MCF 10A (cell line): ENCODE data around the gene SGCE. TPM values are rescaled to one million over a fixed set of nuclear protein-coding genes. Genes with fewer than 3 reads are reported as not detected.

ENCODE experiments used
- BruUV-seq: library from RNA; stranded (reverse); fragments of 400-500 nt; replicated peaks from 2 replicates; lab custom pipeline; 2021; lab: Mats Ljungman, UMichigan
- CTCF ChIA-PET: fragments of 300-600 bp; sonication (Branson Sonifier 250); formaldehyde crosslinking; extraction: SDS; loops from one replicate; lab custom pipeline; 2021; ENCODE audit warnings: antibody characterized with exemption, inconsistent platforms; lab: Yijun Ruan, JAX
- POLR2A ChIA-PET: fragments of 300-600, 350-650 bp; sonication (Branson Sonifier 250); formaldehyde crosslinking; extraction: SDS; loops from one replicate; lab custom pipeline; 2020; ENCODE audit warnings: antibody characterized with exemption, inconsistent platforms; lab: Yijun Ruan, JAX
- DNase-seq: peaks from one replicate; pipeline ENCODE4 v3.0.0-alpha.2; 2018; ENCODE audit not compliant: unreplicated experiment
- H3K27ac Mint-ChIP-seq: one replicate; pipeline ENCODE4 v1.8.0; 2022; ENCODE audit warnings: mild to moderate bottlenecking, low read depth, mixed read lengths; ENCODE audit not compliant: unreplicated experiment
- H3K27me3 Mint-ChIP-seq: one replicate; pipeline ENCODE4 v1.8.0; 2022; ENCODE audit warnings: mixed read lengths; ENCODE audit not compliant: insufficient read depth, unreplicated experiment
- H3K36me3 Mint-ChIP-seq: one replicate; pipeline ENCODE4 v1.8.0; 2022; ENCODE audit warnings: mild to moderate bottlenecking, moderate library complexity, mixed read lengths; ENCODE audit not compliant: insufficient read depth, unreplicated experiment
- H3K4me1 Mint-ChIP-seq: one replicate; pipeline ENCODE4 v1.8.0; 2022; ENCODE audit warnings: mixed read lengths; ENCODE audit not compliant: insufficient read depth, unreplicated experiment
- H3K4me3 Mint-ChIP-seq: one replicate; pipeline ENCODE4 v1.8.0; 2022; ENCODE audit warnings: mild to moderate bottlenecking, moderate library complexity, mixed read lengths; ENCODE audit not compliant: unreplicated experiment
- H3K9me3 Mint-ChIP-seq: one replicate; pipeline ENCODE4 v1.8.0; 2022; ENCODE audit warnings: mixed read lengths; ENCODE audit not compliant: unreplicated experiment
- intact Hi-C: fragments of 100-400 bp; cut with micrococcal nuclease; formaldehyde crosslinking; loops from 2 replicates; pipeline ENCODE4 v1.14.1; 2022
- total RNA-seq: library from RNA; stranded (reverse); gene quantifications from 2 replicates; pipeline ENCODE4 v1.2.3, GENCODE V29; 2022
- TF ChIP-seq, protein P1 (sequence below): fragments of 200-600 bp; IDR thresholded peaks from one replicate; pipeline ENCODE4 v1.8.0; 2022; ENCODE audit warnings: antibody characterized with exemption, mild to moderate bottlenecking; ENCODE audit not compliant: unreplicated experiment

Gene SGCE
- total RNA-seq, 1 experiment from 2014 or later: 39.4 TPM

DNA sequence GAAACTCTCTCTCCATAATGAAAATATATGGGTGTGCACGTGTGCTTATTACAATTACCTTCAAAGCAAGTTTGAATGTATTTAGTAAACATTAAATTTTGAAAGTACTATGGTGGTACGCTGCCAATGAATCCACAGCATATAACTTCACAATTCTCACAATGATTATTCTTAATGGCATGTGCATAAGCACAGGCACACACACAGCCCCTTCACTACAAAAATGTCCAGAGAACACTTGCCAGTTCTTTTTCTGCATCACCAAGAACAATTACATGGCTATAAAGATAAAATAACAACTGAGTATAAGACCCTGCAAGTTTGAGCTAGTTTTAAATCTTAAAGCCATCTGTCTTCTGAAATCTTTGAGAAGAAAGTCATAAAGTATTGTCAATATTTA lies 22.2 kb downstream of the SGCE start:
- POLR2A ChIA-PET: interaction anchor here (1.7 to 3.5 kb wide), 4 partner anchors 8 to 22 kb away, joined by 5 to 17 read pairs (median 9); partner anchors contain the start of gene SGCE

DNA sequence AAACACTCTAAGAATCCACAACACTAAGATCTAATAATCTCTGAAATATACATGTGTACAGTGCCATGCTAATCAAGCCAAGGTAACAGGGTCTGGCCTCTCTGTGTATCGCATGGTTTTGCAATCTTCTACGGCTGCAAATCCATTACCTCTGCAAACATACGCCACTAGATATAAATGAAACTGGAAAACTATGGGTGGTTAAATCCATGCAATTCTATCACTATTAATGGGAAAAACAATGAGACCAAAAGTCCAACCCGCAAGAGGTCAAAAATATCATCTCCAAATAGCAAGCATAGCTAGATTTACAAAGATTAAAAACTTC lies 23.0 kb downstream of the SGCE start:
- no peak overlapping the region for H3K27ac Mint-ChIP-seq
- TF ChIP-seq, protein P1, sequence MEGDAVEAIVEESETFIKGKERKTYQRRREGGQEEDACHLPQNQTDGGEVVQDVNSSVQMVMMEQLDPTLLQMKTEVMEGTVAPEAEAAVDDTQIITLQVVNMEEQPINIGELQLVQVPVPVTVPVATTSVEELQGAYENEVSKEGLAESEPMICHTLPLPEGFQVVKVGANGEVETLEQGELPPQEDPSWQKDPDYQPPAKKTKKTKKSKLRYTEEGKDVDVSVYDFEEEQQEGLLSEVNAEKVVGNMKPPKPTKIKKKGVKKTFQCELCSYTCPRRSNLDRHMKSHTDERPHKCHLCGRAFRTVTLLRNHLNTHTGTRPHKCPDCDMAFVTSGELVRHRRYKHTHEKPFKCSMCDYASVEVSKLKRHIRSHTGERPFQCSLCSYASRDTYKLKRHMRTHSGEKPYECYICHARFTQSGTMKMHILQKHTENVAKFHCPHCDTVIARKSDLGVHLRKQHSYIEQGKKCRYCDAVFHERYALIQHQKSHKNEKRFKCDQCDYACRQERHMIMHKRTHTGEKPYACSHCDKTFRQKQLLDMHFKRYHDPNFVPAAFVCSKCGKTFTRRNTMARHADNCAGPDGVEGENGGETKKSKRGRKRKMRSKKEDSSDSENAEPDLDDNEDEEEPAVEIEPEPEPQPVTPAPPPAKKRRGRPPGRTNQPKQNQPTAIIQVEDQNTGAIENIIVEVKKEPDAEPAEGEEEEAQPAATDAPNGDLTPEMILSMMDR: no peak
- H3K4me1 Mint-ChIP-seq: peaks cover 16% of the 10 kb centered on the region
- no peak overlapping the region for H3K4me3 Mint-ChIP-seq
- ChIA-PET POLR2A (interaction anchor here (1.7 to 3.5 kb wide), 4 partner anchors 9 to 23 kb away, joined by 5 to 17 read pairs (median 9); partner anchors contain the start of gene SGCE), CTCF (interaction anchor here (0.6 to 2.0 kb wide), 8 partner anchors 15 to 1053 kb away, joined by 3 to 9 read pairs (median 4); partner anchors contain the start of genes CASD1 and SGCE)
- BruUV-seq: no TSS peak
- no peaks in the 10 kb centered on the region for H3K36me3 Mint-ChIP-seq
- no peaks in the 10 kb centered on the region for H3K27me3 Mint-ChIP-seq
- no peak for DNase-seq
- intact Hi-C loops: loop anchor here (2.0 kb wide), 1 partner anchor 22 kb away; no protein-coding TSS in a partner anchor
- no peaks in the 10 kb centered on the region for H3K9me3 Mint-ChIP-seq

More for the DNA sequence above, 22.2 kb downstream of the SGCE start:
- CTCF ChIA-PET: interaction anchor here (0.6 to 2.0 kb wide), 7 partner anchors 16 to 1053 kb away, joined by 3 to 9 read pairs (median 4); partner anchors contain the start of gene SGCE
- no TSS peak for BruUV-seq
- intact Hi-C loops: loop anchor here (2.0 kb wide), 1 partner anchor 21 kb away; no protein-coding TSS in a partner anchor
- H3K27ac Mint-ChIP-seq: no peak overlapping the region
- TF ChIP-seq, protein P1: no peak
- H3K36me3 Mint-ChIP-seq: no peaks in the 10 kb centered on the region
- no peaks in the 10 kb centered on the region for H3K27me3 Mint-ChIP-seq
- peaks cover 16% of the 10 kb centered on the region for H3K4me1 Mint-ChIP-seq
- no peak overlapping the region for H3K4me3 Mint-ChIP-seq
- no peak for DNase-seq
- H3K9me3 Mint-ChIP-seq: no peaks in the 10 kb centered on the region

DNA sequence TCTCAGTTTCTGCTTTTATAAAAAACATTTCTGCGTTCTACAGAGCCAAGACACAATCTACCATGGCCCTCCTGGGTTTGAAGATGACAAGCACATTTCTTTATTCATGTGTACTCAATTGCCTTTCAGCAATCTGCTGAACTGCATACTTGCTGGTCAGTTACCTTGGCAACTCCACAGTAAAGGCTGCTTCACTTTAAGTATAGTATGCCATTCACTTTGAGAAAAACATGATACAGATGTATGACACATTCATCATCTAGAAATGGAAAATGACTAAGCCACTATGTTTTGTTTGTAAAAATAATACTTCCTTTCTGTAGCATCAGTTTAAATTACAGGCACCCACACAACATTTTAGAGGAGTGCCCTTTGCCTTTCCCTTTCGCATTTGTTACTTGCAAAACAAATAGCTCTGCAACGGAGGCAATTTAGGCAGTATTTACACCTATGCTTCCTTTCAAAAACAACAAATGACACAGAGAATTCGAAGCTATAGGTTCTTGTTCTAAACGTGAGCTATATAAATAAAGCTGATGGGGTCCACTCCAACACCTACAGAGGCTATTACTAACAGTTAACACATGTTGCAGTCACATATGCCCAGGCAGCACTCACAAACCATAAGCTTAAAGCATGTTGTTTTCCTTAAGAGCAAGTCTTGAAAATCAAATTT lies 23.5 kb downstream of the SGCE start:
- no TSS peak for BruUV-seq
- peak; percentile 59 for DNase-seq
- intact Hi-C loops: loop anchor here (2.0 kb wide), 1 partner anchor 22 kb away; no protein-coding TSS in a partner anchor
- ChIA-PET POLR2A (interaction anchor here (1.7 to 3.5 kb wide), 4 partner anchors 10 to 23 kb away, joined by 5 to 17 read pairs (median 9); partner anchors contain the start of gene SGCE), CTCF (interaction anchor here (0.6 to 2.0 kb wide), 8 partner anchors 9 to 1019 kb away, joined by 3 to 9 read pairs (median 4); partner anchors contain the start of genes CASD1 and SGCE)
- Mint-ChIP-seq H3K27me3 (no peaks in the 10 kb centered on the region), H3K9me3 (no peaks in the 10 kb centered on the region), H3K4me3 (no peak overlapping the region), H3K27ac (peak overlapping the region; percentile 16), H3K36me3 (no peaks in the 10 kb centered on the region), H3K4me1 (peaks cover 16% of the 10 kb centered on the region)
- TF ChIP-seq, protein P1: no peak

DNA sequence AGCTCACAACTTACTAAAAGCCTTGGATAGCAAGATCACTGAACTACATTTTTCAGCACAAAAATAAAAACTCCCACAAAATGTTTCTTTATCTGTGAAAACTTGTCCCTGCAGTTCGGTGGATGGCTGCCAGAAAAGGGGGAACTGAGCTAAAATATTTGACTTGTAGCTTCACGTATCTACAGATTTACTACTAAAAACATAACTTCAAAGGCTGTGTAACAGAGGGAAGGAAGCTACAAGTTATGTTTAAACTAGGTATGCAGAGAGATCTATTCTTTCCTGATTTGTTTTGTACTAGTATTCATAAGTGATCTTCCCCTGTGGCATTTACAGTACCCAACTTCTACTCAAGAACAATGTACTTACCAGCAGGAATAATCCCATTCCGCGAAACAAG lies 25.1 kb downstream of the SGCE start:
- H3K36me3 Mint-ChIP-seq: no peaks in the 10 kb centered on the region
- no peak overlapping the region for H3K4me3 Mint-ChIP-seq
- DNase-seq: no peak
- H3K4me1 Mint-ChIP-seq: peaks cover 16% of the 10 kb centered on the region
- intact Hi-C loops: no loop called here
- BruUV-seq: no TSS peak
- ChIA-PET POLR2A (interaction anchor here (0.8 to 2.3 kb wide), 2 partner anchors 10 to 25 kb away, joined by 5 to 6 read pairs; partner anchors contain the start of gene SGCE), CTCF (interaction anchor here (0.7 to 1.2 kb wide), 2 partner anchors 24 to 44 kb away, joined by 3 read pairs; no protein-coding TSS in a partner anchor)
- H3K9me3 Mint-ChIP-seq: no peaks in the 10 kb centered on the region
- H3K27ac Mint-ChIP-seq: no peak overlapping the region
- no peaks in the 10 kb centered on the region for H3K27me3 Mint-ChIP-seq
- TF ChIP-seq, protein P1: no peak
